B cell (primary cell): ENCODE results near the gene CNTNAP2.

ENCODE experiments used
- EZH2 ChIP-seq: IDR thresholded peaks from 2 replicates; pipeline ENCODE4 v1.6.1; 2012; ENCODE audit warnings: borderline replicate concordance, low read depth, mild to moderate bottlenecking, moderate library complexity, low read length; ENCODE audit not compliant: insufficient read depth, poor library complexity, severe bottlenecking
- TF ChIP-seq, protein P1 (sequence below): fragments of 200-600 bp; IDR thresholded peaks from one replicate; pipeline ENCODE4 v1.8.0; 2022; ENCODE audit warnings: antibody characterized with exemption, mild to moderate bottlenecking

DNA sequence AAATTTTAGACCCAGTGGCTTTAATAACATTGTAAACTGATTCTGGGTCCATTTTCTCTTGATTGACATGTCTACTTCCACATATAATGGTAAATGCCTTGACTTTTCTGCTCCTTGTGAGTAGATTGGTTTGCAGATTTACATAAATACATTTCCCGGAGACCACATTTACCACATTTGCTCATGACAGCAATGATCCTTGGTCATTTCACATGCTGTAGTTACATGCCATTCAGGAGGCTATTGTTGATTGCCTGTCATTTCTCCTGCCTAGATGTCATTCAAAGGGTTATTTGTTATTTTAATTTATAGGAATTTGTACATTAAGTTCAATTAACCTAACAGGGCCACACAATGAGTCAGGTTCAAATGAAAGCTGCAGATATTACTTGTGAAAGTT, 280.5 kb downstream of the CNTNAP2 start:
- TF ChIP-seq, protein P1, sequence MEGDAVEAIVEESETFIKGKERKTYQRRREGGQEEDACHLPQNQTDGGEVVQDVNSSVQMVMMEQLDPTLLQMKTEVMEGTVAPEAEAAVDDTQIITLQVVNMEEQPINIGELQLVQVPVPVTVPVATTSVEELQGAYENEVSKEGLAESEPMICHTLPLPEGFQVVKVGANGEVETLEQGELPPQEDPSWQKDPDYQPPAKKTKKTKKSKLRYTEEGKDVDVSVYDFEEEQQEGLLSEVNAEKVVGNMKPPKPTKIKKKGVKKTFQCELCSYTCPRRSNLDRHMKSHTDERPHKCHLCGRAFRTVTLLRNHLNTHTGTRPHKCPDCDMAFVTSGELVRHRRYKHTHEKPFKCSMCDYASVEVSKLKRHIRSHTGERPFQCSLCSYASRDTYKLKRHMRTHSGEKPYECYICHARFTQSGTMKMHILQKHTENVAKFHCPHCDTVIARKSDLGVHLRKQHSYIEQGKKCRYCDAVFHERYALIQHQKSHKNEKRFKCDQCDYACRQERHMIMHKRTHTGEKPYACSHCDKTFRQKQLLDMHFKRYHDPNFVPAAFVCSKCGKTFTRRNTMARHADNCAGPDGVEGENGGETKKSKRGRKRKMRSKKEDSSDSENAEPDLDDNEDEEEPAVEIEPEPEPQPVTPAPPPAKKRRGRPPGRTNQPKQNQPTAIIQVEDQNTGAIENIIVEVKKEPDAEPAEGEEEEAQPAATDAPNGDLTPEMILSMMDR: no peak
- TF ChIP-seq EZH2: no peak
